Measurements from ENCODE around the gene NPRL2. TPM values are rescaled to one million over a fixed set of nuclear protein-coding genes. Genes with fewer than 3 reads are reported as not detected.
A peak's percentile ranks its signal among the peaks of the same experiment; 100 is the strongest.

NPRL2 gene
- total and polyA plus RNA-seq, 8 donors: 4.5 to 75.0 (median 23.5) TPM

GRCh38 chr3:50347187-50347813, 3.3 kb downstream of the NPRL2 start:
- intact Hi-C loops (cut with DNase I; ENCODE audit: low total_unique reads): no loop called here
- Histone ChIP-seq H3K36me3 (peaks cover 12 to 20% (median 15%) of the 10 kb centered on the region in 4 donors), H3K27me3 (no peaks in the 10 kb centered on the region), H3K4me1 (peaks cover 35 to 72% (median 62%) of the 10 kb centered on the region in 4 donors), H3K4me3 (no peak overlapping the region), H3K27ac (peak overlapping the region in 4 of 5 donors; percentile 17 to 60 (median 31)), H3K9me3 (no peaks in the 10 kb centered on the region)
- DNase-seq: peak; percentile 77 to 93
- WGBS, 5 donors: 17 to 26% (median 25%) methylated on average over 12 to 14 of the region's 14 CpGs
- TF ChIP-seq CTCF (IDR thresholded peaks at IDR 0.05): peak in 5 of 7 experiments; percentile 29 to 56 (median 48)
- TF ChIP-seq POLR2A (IDR thresholded peaks at IDR 0.05): no peak
- peak in 1 of 3 donors; percentile 8 for TF ChIP-seq POLR2AphosphoS5 (IDR thresholded peaks at IDR 0.05)

- peaks cover 12 to 20% (median 15%) of the 10 kb centered on the region in 4 donors for H3K36me3 ChIP-seq
- peaks cover 35 to 74% (median 61%) of the 10 kb centered on the region in 4 donors for H3K4me1 ChIP-seq
- TF ChIP-seq CTCF (IDR thresholded peaks at IDR 0.05): no peak
- TF ChIP-seq POLR2A (IDR thresholded peaks at IDR 0.05): no peak
- peak in 1 of 3 donors; percentile 28 for TF ChIP-seq POLR2AphosphoS5 (IDR thresholded peaks at IDR 0.05)
- H3K27ac ChIP-seq: peak within 1 kb of the TSS in 3 of 5 donors; percentile 34 to 45 (median 40)
- WGBS, 5 donors: 9 to 19% (median 11%) methylated on average over 19 to 45 of the region's 45 CpGs
- intact Hi-C loops (cut with DNase I; ENCODE audit: low total_unique reads): no loop called here
- peak; percentile 79 to 86 for DNase-seq
- peak within 1 kb of the TSS; percentile 30 to 49 (median 42) for H3K4me3 ChIP-seq
- no peaks in the 10 kb centered on the region for H3K27me3 ChIP-seq
- no peaks in the 10 kb centered on the region for H3K9me3 ChIP-seq
Observed at GRCh38 chr3:50345586-50346234, 4.9 kb downstream of the NPRL2 start, which contains the start of gene ZMYND10. ZMYND10 (minus strand) TSS chr3:50345732; CDS start chr3:50345579, 153 bp downstream.

- H3K9me3 ChIP-seq: no peaks in the 10 kb centered on the region
- peaks cover 12 to 20% (median 15%) of the 10 kb centered on the region in 4 donors for H3K36me3 ChIP-seq
- no peak for DNase-seq
- 66 to 77% (median 70%) methylated on average over 6 to 8 of the region's 8 CpGs for WGBS, 5 donors
- peak overlapping the region; percentile 30 to 49 (median 42) for H3K4me3 ChIP-seq
- intact Hi-C loops (cut with DNase I; ENCODE audit: low total_unique reads): no loop called here
- H3K27ac ChIP-seq: peak overlapping the region in 1 of 5 donors; percentile 40
- TF ChIP-seq POLR2AphosphoS5 (IDR thresholded peaks at IDR 0.05): no peak
- TF ChIP-seq POLR2A (IDR thresholded peaks at IDR 0.05): no peak
- no peak for TF ChIP-seq EP300 (IDR thresholded peaks at IDR 0.05)
- no peak for TF ChIP-seq CTCF (IDR thresholded peaks at IDR 0.05)
- peaks cover 37 to 76% (median 62%) of the 10 kb centered on the region in 4 donors for H3K4me1 ChIP-seq
- H3K27me3 ChIP-seq: no peaks in the 10 kb centered on the region
Observed at GRCh38 chr3:50345008-50345407, 5.6 kb downstream of the NPRL2 start.

GRCh38 chr3:50342813-50343633, 7.6 kb downstream of the NPRL2 start:
- peaks cover 37 to 78% (median 65%) of the 10 kb centered on the region in 4 donors for H3K4me1 ChIP-seq
- intact Hi-C loops (cut with DNase I; ENCODE audit: low total_unique reads): no loop called here
- WGBS, 5 donors: 75 to 89% (median 83%) methylated on average over 12 to 13 of the region's 13 CpGs

More at GRCh38 chr3:50342813-50343633, 7.6 kb downstream of the NPRL2 start:
- Histone ChIP-seq H3K4me3 (no peak overlapping the region), H3K9me3 (no peaks in the 10 kb centered on the region), H3K27me3 (no peaks in the 10 kb centered on the region), H3K36me3 (peaks cover 6 to 7% (median 6%) of the 10 kb centered on the region in 4 donors), H3K27ac (no peak overlapping the region)
- no peak for TF ChIP-seq POLR2AphosphoS5 (IDR thresholded peaks at IDR 0.05)
- TF ChIP-seq POLR2A (IDR thresholded peaks at IDR 0.05): no peak
- no peak for TF ChIP-seq EP300 (IDR thresholded peaks at IDR 0.05)
- TF ChIP-seq CTCF (IDR thresholded peaks at IDR 0.05): no peak
- DNase-seq: no peak
